ENCODE data around the gene STIM2.
"Not testable (repeated sequence)": the region's sequence is repeated elsewhere in the genome, so short reads cannot be mapped to it uniquely, and the experiment has no call there.

Gene STIM2

GRCh38 chr4:26860157-26860921 lies at the start of gene STIM2:
TSS of gene STIM2 (plus strand) at chr4:26860841.
- Histone ChIP-seq H3K4me1 (peaks cover 37% of the 10 kb centered on the region), H3K27ac (peak within 1 kb of the TSS; percentile 96)

GRCh38 chr4:26811571-26811970 lies 49.1 kb upstream of the STIM2 start:
- not testable (repeated sequence) for H3K36me3 ChIP-seq, H4K20me1 ChIP-seq, H3K4me3 ChIP-seq, H3K9me3 ChIP-seq, H3K27me3 ChIP-seq
- Histone ChIP-seq H3K4me1 (peaks cover 95% of the 10 kb centered on the region), H3K4me2 (peak overlapping the region; percentile 88), H3K9ac (peak overlapping the region; percentile 70; the same call in 1 of the 2 replicates), H3K27ac (peak overlapping the region; percentile 88)

More at GRCh38 chr4:26860157-26860921, at the start of gene STIM2:
- H3K4me3 ChIP-seq, result peak within 1 kb of the TSS; percentile 95
- H3K9me3 ChIP-seq, result no peaks in the 10 kb centered on the region
- H3K4me2 ChIP-seq, result peak within 1 kb of the TSS; percentile 98
- H3K27me3 ChIP-seq, result no peaks in the 10 kb centered on the region
- no peaks in the 10 kb centered on the region for H3K36me3 ChIP-seq
- no peak for TF ChIP-seq Cebpa-rat (IDR thresholded peaks at IDR 0.05)
- peaks cover 33% of the 10 kb centered on the region for H4K20me1 ChIP-seq
- H3K9ac ChIP-seq, result peak within 1 kb of the TSS; percentile 94

GRCh38 chr4:26812049-26812714 lies 48.5 kb upstream of the STIM2 start:
- H3K27me3 ChIP-seq, result no peaks in the 10 kb centered on the region
- no peaks in the 10 kb centered on the region for H4K20me1 ChIP-seq
- H3K4me2 ChIP-seq, result peak overlapping the region; percentile 88
- peaks cover 96% of the 10 kb centered on the region for H3K4me1 ChIP-seq
- peak overlapping the region; percentile 88 for H3K27ac ChIP-seq
- peaks cover 4% of the 10 kb centered on the region; the same call in 1 of the 2 replicates for H3K9me3 ChIP-seq
- no peaks in the 10 kb centered on the region for H3K36me3 ChIP-seq
- H3K4me3 ChIP-seq, result peak overlapping the region; percentile 55
- H3K9ac ChIP-seq, result peak overlapping the region; percentile 70
- TF ChIP-seq Cebpa-rat (IDR thresholded peaks at IDR 0.05), result no peak

GRCh38 chr4:26813698-26814097 lies 46.9 kb upstream of the STIM2 start:
- Histone ChIP-seq H3K36me3 (no peaks in the 10 kb centered on the region), H3K4me3 (no peak overlapping the region), H3K27me3 (no peaks in the 10 kb centered on the region), H3K9me3 (peaks cover 4% of the 10 kb centered on the region; the same call in 1 of the 2 replicates), H3K4me2 (peak overlapping the region; percentile 63), H3K4me1 (peaks cover 98% of the 10 kb centered on the region), H4K20me1 (no peaks in the 10 kb centered on the region), H3K9ac (peak overlapping the region; percentile 36; the same call in 1 of the 2 replicates), H3K27ac (peak overlapping the region; percentile 74)
- TF ChIP-seq Cebpa-rat (IDR thresholded peaks at IDR 0.05), result no peak

- H3K27me3 ChIP-seq, result no peaks in the 10 kb centered on the region
- peak overlapping the region; percentile 74 for H3K27ac ChIP-seq
- peaks cover 5% of the 10 kb centered on the region for H3K9me3 ChIP-seq
- no peak for TF ChIP-seq Cebpa-rat (IDR thresholded peaks at IDR 0.05)
- H3K4me3 ChIP-seq, result no peak overlapping the region
- peaks cover 93% of the 10 kb centered on the region for H3K4me1 ChIP-seq
- H3K9ac ChIP-seq, result no peak overlapping the region
- H3K36me3 ChIP-seq, result no peaks in the 10 kb centered on the region
- H3K4me2 ChIP-seq, result peak overlapping the region; percentile 63
- no peaks in the 10 kb centered on the region for H4K20me1 ChIP-seq
Observed at GRCh38 chr4:26815199-26815598, 45.4 kb upstream of the STIM2 start.

GRCh38 chr4:26815706-26816105 lies 44.9 kb upstream of the STIM2 start:
- H3K9ac ChIP-seq, result no peak overlapping the region
- peak overlapping the region; percentile 63 for H3K4me2 ChIP-seq

GRCh38 chr4:26819026-26819425 lies 41.6 kb upstream of the STIM2 start:
- no peak for TF ChIP-seq Cebpa-rat (IDR thresholded peaks at IDR 0.05)
- Histone ChIP-seq H3K4me2 (peak overlapping the region; percentile 63), H3K27me3 (no peaks in the 10 kb centered on the region), H3K36me3 (no peaks in the 10 kb centered on the region; the same call in 1 of the 2 replicates), H3K9ac (no peak overlapping the region), H4K20me1 (no peaks in the 10 kb centered on the region), H3K27ac (peak overlapping the region; percentile 60), H3K9me3 (peaks cover 29% of the 10 kb centered on the region), H3K4me1 (peaks cover 90% of the 10 kb centered on the region), H3K4me3 (no peak overlapping the region)

More at GRCh38 chr4:26815706-26816105, 44.9 kb upstream of the STIM2 start:
- Histone ChIP-seq H3K9me3 (peaks cover 6% of the 10 kb centered on the region), H3K4me1 (peaks cover 88% of the 10 kb centered on the region), H3K27me3 (no peaks in the 10 kb centered on the region), H3K27ac (peak overlapping the region; percentile 74), H3K36me3 (no peaks in the 10 kb centered on the region), H3K4me3 (no peak overlapping the region), H4K20me1 (no peaks in the 10 kb centered on the region)
- TF ChIP-seq Cebpa-rat (IDR thresholded peaks at IDR 0.05), result no peak

- H3K36me3 ChIP-seq, result no peaks in the 10 kb centered on the region; the same call in 1 of the 2 replicates
- peak overlapping the region; percentile 63 for H3K4me2 ChIP-seq
- H3K4me3 ChIP-seq, result no peak overlapping the region
- peak overlapping the region; percentile 60; the same call in 1 of the 2 replicates for H3K27ac ChIP-seq
- no peak for TF ChIP-seq Cebpa-rat (IDR thresholded peaks at IDR 0.05)
- peaks cover 31% of the 10 kb centered on the region for H3K9me3 ChIP-seq
- H3K27me3 ChIP-seq, result no peaks in the 10 kb centered on the region
- peaks cover 88% of the 10 kb centered on the region for H3K4me1 ChIP-seq
- H4K20me1 ChIP-seq, result no peaks in the 10 kb centered on the region
- no peak overlapping the region for H3K9ac ChIP-seq
Observed at GRCh38 chr4:26819478-26820095, 41.1 kb upstream of the STIM2 start.

GRCh38 chr4:26820346-26820745 lies 40.3 kb upstream of the STIM2 start:
- Histone ChIP-seq H3K27ac (no peak overlapping the region), H3K9ac (no peak overlapping the region), H3K27me3 (no peaks in the 10 kb centered on the region), H3K4me3 (no peak overlapping the region), H4K20me1 (no peaks in the 10 kb centered on the region), H3K36me3 (no peaks in the 10 kb centered on the region; the same call in 1 of the 2 replicates), H3K4me1 (peaks cover 88% of the 10 kb centered on the region), H3K9me3 (peaks cover 37% of the 10 kb centered on the region), H3K4me2 (no peak overlapping the region)
- no peak for TF ChIP-seq Cebpa-rat (IDR thresholded peaks at IDR 0.05)
